Esophagus (tissue), 2 donors: ENCODE results near the gene BORCS5. TPM values are rescaled to one million over a fixed set of nuclear protein-coding genes. Genes with fewer than 3 reads are reported as not detected.
"Not testable (repeated sequence)": the region's sequence is repeated elsewhere in the genome, so short reads cannot be mapped to it uniquely, and the experiment has no call there.

Experiments used
- H3K27ac ChIP-seq, 2 donors: one replicate each; pipeline ENCODE4 v1.5.1; 2013; ENCODE audit warnings: low read depth in 2 of 2, mild to moderate bottlenecking in 2 of 2, inconsistent platforms in 1 of 2, low read length in 1 of 2, moderate library complexity in 1 of 2
- H3K27me3 ChIP-seq, 2 donors: one replicate each; pipeline ENCODE4 v1.6.1; 2013; ENCODE audit warnings: low read length in 2 of 2, control low read depth in 1 of 2, mild to moderate bottlenecking in 1 of 2; ENCODE audit not compliant: insufficient read depth in 2 of 2, control insufficient read depth in 1 of 2
- H3K36me3 ChIP-seq, 2 donors: one replicate each; pipeline ENCODE4 v1.6.1; 2013; ENCODE audit warnings: low read length in 1 of 2; ENCODE audit not compliant: control insufficient read depth in 2 of 2, insufficient read depth in 2 of 2
- H3K4me1 ChIP-seq, 2 donors: one replicate each; pipeline ENCODE4 v1.6.1; 2013; ENCODE audit warnings: low read length in 1 of 2; ENCODE audit not compliant: control insufficient read depth in 2 of 2, insufficient read depth in 2 of 2
- H3K4me3 ChIP-seq, 2 donors: one replicate each; pipeline ENCODE4 v1.5.1; 2013; ENCODE audit warnings: low read length in 2 of 2, mild to moderate bottlenecking in 2 of 2, low read depth in 1 of 2, moderate library complexity in 1 of 2
- H3K9me3 ChIP-seq, 2 donors: one replicate each; pipeline ENCODE4 v1.6.1; 2013; ENCODE audit warnings: mild to moderate bottlenecking in 2 of 2, low read depth in 1 of 2, low read length in 1 of 2, moderate library complexity in 1 of 2; ENCODE audit not compliant: control insufficient read depth in 2 of 2, insufficient read depth in 1 of 2
- WGBS, 2 donors: extraction: QIAGEN DNeasy Blood & Tissue Kit; methylation state at CpG; one replicate each; pipeline ENCODE4 v1.1.7; 2013; 5-methylcytosine and 5-hydroxymethylcytosine counted together
- polyA plus RNA-seq, 2 donors: library from polyadenylated mRNA; stranded (reverse); fragments of 200-250 nt; gene quantifications; one replicate each; pipeline ENCODE4 v1.2.3, GENCODE V29; 2013
- donor health status: healthy with polysubstance abuse.
- donor health status: Bipolar disorder and iron deficiency.

The BORCS5 gene
- 10 to 100 TPM in 1 of 2 donors, 1 to 10 TPM in 1; 2.6 to 11.1 TPM for polyA plus RNA-seq

- H3K36me3 ChIP-seq = no peaks in the 10 kb centered on the region
- peak within 1 kb of the TSS; percentile 98 to 99 for H3K27ac ChIP-seq
- H3K4me3 ChIP-seq = peak within 1 kb of the TSS; percentile 78 to 85
- H3K9me3 ChIP-seq = no peaks in the 10 kb centered on the region
- 0% methylated on average over 68 to 72 of the region's 72 CpGs for WGBS, 2 donors
- no peaks in the 10 kb centered on the region for H3K4me1 ChIP-seq
- H3K27me3 ChIP-seq = no peaks in the 10 kb centered on the region
Measured at GRCh38 chr12:12356896-12357718, at the start of gene BORCS5. TSS of gene BORCS5 (plus strand) at chr12:12357078. CDS start at chr12:12357452, 374 bp downstream.

DNA sequence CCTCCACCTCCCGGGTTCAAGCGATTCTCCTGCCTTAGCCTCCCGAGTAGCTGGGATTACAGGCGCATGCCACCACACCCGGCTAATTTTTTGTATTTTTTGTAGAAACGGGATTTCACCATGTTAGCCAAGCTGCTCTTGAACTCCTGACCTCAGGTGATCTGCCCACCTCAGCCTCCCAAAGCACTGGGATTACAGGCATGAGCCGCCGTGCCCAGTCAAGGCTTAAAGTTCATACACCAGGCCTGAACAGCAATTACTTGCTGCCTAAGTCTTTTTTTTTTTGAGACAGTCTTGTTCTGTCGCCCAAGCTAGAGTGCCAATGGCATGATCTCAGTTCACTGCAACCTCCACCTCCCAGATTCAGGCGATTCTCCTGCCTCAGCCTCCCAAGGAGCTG, 46.2 kb upstream of the BORCS5 start:
- H3K27me3 ChIP-seq, H3K27ac ChIP-seq, H3K9me3 ChIP-seq, H3K4me1 ChIP-seq, H3K4me3 ChIP-seq, H3K36me3 ChIP-seq: not testable (repeated sequence)
- 86 to 90% methylated on average over 10 of the region's 10 CpGs for WGBS, 2 donors

- no peaks in the 10 kb centered on the region for H3K36me3 ChIP-seq
- no peaks in the 10 kb centered on the region for H3K4me1 ChIP-seq
- no peak overlapping the region for H3K4me3 ChIP-seq
- H3K9me3 ChIP-seq = no peaks in the 10 kb centered on the region
- no peak overlapping the region for H3K27ac ChIP-seq
- H3K27me3 ChIP-seq = no peaks in the 10 kb centered on the region
Measured at GRCh38 chr12:12315838-12316237, 41.0 kb upstream of the BORCS5 start.

- Histone ChIP-seq H3K4me1 (no peaks in the 10 kb centered on the region), H3K27me3 (no peaks in the 10 kb centered on the region), H3K4me3 (no peak overlapping the region), H3K36me3 (no peaks in the 10 kb centered on the region), H3K9me3 (no peaks in the 10 kb centered on the region), H3K27ac (no peak overlapping the region)
- WGBS, 2 donors = 63 to 72% methylated on average over 9 of the region's 9 CpGs
Measured at GRCh38 chr12:12319451-12320183, 37.3 kb upstream of the BORCS5 start.

DNA sequence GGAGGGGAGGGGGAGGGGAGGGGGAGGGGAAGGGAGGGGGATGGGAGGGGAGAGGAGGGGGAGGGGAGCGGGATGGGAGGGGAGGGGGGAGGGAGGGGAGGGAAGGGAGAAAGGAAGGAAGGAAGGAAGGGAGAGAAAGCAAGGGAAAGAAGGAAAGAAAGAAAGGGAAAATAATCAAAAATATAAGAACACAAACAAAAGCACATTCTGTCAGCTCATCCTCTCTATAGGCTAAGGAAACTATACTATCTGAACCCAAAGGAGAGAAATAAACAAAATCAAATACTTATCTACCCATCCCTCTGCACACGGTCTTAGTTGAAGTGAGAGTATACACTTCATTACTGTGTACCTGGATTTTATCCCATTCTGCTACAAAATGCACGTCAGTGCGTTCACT, 33.8 kb upstream of the BORCS5 start:
- 83 to 88% methylated on average over 3 of the region's 4 CpGs for WGBS, 2 donors
- Histone ChIP-seq H3K27ac (no peak overlapping the region), H3K36me3 (no peaks in the 10 kb centered on the region), H3K4me1 (no peaks in the 10 kb centered on the region), H3K4me3 (no peak overlapping the region), H3K27me3 (no peaks in the 10 kb centered on the region), H3K9me3 (no peaks in the 10 kb centered on the region)

DNA sequence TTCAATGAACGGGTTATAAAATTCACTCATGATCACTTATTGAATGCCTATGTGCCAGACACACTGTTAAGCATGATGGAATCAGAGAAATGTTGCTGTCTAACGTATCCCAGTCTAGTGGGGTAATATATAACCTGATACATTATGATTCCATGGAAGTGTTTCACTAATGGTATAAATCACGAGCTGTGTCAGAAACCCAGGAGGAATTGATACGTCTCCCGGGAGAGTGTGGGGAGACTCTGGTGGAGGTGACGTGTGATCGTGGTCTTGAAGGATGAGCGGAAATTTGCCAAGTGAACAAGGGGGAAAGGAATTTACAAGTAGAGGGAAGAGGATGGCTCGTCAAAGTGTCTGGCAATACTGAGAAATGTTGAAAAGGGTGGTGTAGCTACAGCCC, 33.3 kb upstream of the BORCS5 start:
- H3K36me3 ChIP-seq = no peaks in the 10 kb centered on the region
- no peaks in the 10 kb centered on the region for H3K4me1 ChIP-seq
- no peak overlapping the region for H3K27ac ChIP-seq
- no peak overlapping the region for H3K4me3 ChIP-seq
- H3K27me3 ChIP-seq = no peaks in the 10 kb centered on the region
- WGBS, 2 donors = 90% methylated on average over 9 of the region's 9 CpGs
- no peaks in the 10 kb centered on the region for H3K9me3 ChIP-seq

GRCh38 chr12:12326262-12326661, 30.6 kb upstream of the BORCS5 start:
- no peaks in the 10 kb centered on the region for H3K9me3 ChIP-seq
- WGBS, 2 donors = 93 to 95% methylated on average over 3 of the region's 3 CpGs

GRCh38 chr12:12327802-12328201, 29.1 kb upstream of the BORCS5 start:
- WGBS, 2 donors = 0 to 2% methylated on average over 1 of the region's 1 CpG

More at GRCh38 chr12:12326262-12326661, 30.6 kb upstream of the BORCS5 start:
- Histone ChIP-seq H3K27me3 (no peaks in the 10 kb centered on the region), H3K4me1 (no peaks in the 10 kb centered on the region), H3K27ac (no peak overlapping the region), H3K36me3 (peaks cover 0 to 4% of the 10 kb centered on the region in 2 donors), H3K4me3 (no peak overlapping the region)

GRCh38 chr12:12331244-12331771, 25.6 kb upstream of the BORCS5 start:
- Histone ChIP-seq H3K27me3 (no peaks in the 10 kb centered on the region), H3K27ac (no peak overlapping the region), H3K9me3 (no peaks in the 10 kb centered on the region), H3K4me1 (peaks cover 3 to 11% of the 10 kb centered on the region in 2 donors), H3K4me3 (no peak overlapping the region), H3K36me3 (peaks cover 3 to 4% of the 10 kb centered on the region in 2 donors)
- whole genome bisulfite sequencing, 2 donors = 84 to 91% methylated on average over 7 of the region's 7 CpGs

More at GRCh38 chr12:12327802-12328201, 29.1 kb upstream of the BORCS5 start:
- H3K4me3 ChIP-seq = no peak overlapping the region
- H3K27ac ChIP-seq = no peak overlapping the region
- peaks cover 0 to 8% of the 10 kb centered on the region in 2 donors for H3K4me1 ChIP-seq
- no peaks in the 10 kb centered on the region for H3K27me3 ChIP-seq
- H3K36me3 ChIP-seq = peaks cover 0 to 4% of the 10 kb centered on the region in 2 donors
- no peaks in the 10 kb centered on the region for H3K9me3 ChIP-seq
